Kidney (tissue), 14 donors: ENCODE results near the gene RASAL1. TPM values are rescaled to one million over a fixed set of nuclear protein-coding genes. Genes with fewer than 3 reads are reported as not detected.

Source experiments
- DNase-seq, 5 donors: peaks; one replicate each; pipeline ENCODE4 v3.0.0-alpha.2; 2013 to 2020
- FAIRE-seq: peaks from 2 replicates; lab custom pipeline; 2012; peaks lifted over from hg19 to GRCh38; lab: Jason Lieb, UNC
- H3K27ac ChIP-seq, 2 donors: one replicate each; pipeline ENCODE4 v1.7.0; 2013; ENCODE audit warnings: low read depth in 2 of 2, low read length in 2 of 2, inconsistent platforms in 1 of 2
- H3K27me3 ChIP-seq: one replicate; pipeline ENCODE4 v1.7.1; 2013; ENCODE audit warnings: low read length, inconsistent platforms; ENCODE audit not compliant: control insufficient read depth, insufficient read depth
- H3K36me3 ChIP-seq, 3 donors: one replicate each; pipeline versions ENCODE4 v1.7.0 to v1.7.1; 2013; ENCODE audit warnings: low read length in 3 of 3, control low read depth in 1 of 3, inconsistent platforms in 1 of 3; ENCODE audit not compliant: insufficient read depth in 3 of 3, control insufficient read depth in 2 of 3
- H3K4me1 ChIP-seq, 3 donors: one replicate each; pipeline versions ENCODE4 v1.7.0 to v1.7.1; 2013; ENCODE audit warnings: low read length in 3 of 3, inconsistent platforms in 1 of 3, low read depth in 1 of 3; ENCODE audit not compliant: control insufficient read depth in 2 of 3, insufficient read depth in 2 of 3
- H3K4me3 ChIP-seq, 3 donors: one replicate each; pipeline versions ENCODE4 v1.7.0 to v1.8.1; 2013; ENCODE audit warnings: low read length in 3 of 3, control low read depth in 1 of 3, inconsistent platforms in 1 of 3
- H3K9ac ChIP-seq, 3 donors: one replicate each; pipeline versions ENCODE4 v1.7.0 to v1.7.1; 2013; ENCODE audit warnings: low read length in 3 of 3, control low read depth in 1 of 3, inconsistent platforms in 1 of 3
- H3K9me3 ChIP-seq, 3 donors: one replicate each; pipeline versions ENCODE4 v1.7.0 to v1.7.1; 2013; ENCODE audit warnings: low read length in 3 of 3, control low read depth in 1 of 3, inconsistent platforms in 1 of 3; ENCODE audit not compliant: control insufficient read depth in 2 of 3, insufficient read depth in 1 of 3
- intact Hi-C: fragments of 100-400 bp; cut with DNase I; formaldehyde crosslinking; loops from one replicate; pipeline ENCODE4 v1.11.1; 2022
- polyA plus RNA-seq: library from polyadenylated mRNA; stranded (reverse); fragments of 350-450 nt; fragmentation: Illumina TruSeq; extraction: RNeasy Lipid Tissue Mini Kit (QIAGEN cat#74804); gene quantifications from one replicate; pipeline ENCODE4 v1.2.3, GENCODE V29; 2014; ENCODE audit warnings: low read depth, low replicate concordance; ENCODE audit not compliant: insufficient read depth
- total RNA-seq: library from RNA; stranded (reverse); fragmentation: NEBNext Ultra II Directional; extraction: Animal tissue kit (Norgen Biotek cat#: 25700); gene quantifications from one replicate; pipeline ENCODE4 v1.2.1, GENCODE V29; 2021
- TF ChIP-seq, protein P1 (sequence below): IDR thresholded peaks from 3 replicates; pipeline ENCODE4 v1.5.1; 2012; ENCODE audit warnings: mild to moderate bottlenecking, moderate library complexity, borderline replicate concordance; ENCODE audit not compliant: insufficient read depth; ENCODE audit errors: extremely low read depth
- donor health status: control.
- donor health status: control.
- donor health status: control.
- donor health status: control.
- donor health status: control.
- donor health status: DM: yes; HTN: yes; CAD: no.
- donor health status: Normal renal cell carcinoma (clear cell type).

Gene RASAL1
- total and polyA plus RNA-seq, 2 donors from 2014 or later: 23.5 to 58.3 TPM

GRCh38 chr12:113058553-113058952 is 77.0 kb downstream of the RASAL1 start:
- intact Hi-C loops: no loop called here
- FAIRE-seq: no peak

DNA sequence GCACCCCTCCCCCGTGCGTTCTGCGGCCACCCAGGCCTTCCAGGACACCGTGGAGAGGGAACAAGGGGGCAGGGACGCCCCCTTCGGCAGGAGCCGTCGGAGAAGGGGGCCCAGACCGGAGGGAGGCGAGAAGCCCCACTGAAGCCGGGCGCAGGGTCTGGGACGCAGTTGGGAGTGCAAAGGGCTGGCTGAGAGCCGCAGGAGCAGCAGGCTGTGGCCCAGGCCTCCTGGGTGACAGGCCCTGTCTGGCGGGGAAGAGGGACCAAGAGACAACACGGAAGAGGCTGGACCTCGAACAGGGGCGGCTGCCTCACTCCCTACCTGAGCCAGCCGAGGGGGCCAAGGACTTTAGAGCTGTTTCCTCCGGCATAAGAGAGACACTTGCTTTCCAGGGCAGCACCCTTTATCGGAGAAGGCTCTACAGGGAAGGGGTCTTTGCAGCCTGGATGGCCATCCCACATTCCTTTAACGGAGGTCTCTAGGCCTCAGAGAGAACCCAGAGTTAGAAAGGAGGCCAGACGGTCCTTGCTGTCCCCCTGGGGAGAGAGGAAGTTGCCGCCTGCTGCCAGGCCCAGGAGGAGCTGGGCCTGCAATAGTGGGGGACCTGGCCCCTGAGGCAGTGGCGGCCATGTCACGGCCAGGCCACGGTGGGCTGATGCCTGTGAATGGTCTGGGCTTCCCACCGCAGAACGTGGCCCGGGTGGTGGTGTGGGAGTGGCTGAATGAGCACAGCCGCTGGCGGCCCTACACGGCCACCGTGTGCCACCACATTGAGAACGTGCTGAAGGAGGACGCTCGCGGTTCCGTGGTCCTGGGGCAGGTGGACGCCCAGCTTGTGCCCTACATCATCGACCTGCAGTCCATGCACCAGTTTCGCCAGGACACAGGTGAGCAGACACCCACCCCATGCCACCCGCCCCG is 77.7 kb downstream of the RASAL1 start:
- H3K9ac ChIP-seq: no peak overlapping the region
- TF ChIP-seq, protein P1, sequence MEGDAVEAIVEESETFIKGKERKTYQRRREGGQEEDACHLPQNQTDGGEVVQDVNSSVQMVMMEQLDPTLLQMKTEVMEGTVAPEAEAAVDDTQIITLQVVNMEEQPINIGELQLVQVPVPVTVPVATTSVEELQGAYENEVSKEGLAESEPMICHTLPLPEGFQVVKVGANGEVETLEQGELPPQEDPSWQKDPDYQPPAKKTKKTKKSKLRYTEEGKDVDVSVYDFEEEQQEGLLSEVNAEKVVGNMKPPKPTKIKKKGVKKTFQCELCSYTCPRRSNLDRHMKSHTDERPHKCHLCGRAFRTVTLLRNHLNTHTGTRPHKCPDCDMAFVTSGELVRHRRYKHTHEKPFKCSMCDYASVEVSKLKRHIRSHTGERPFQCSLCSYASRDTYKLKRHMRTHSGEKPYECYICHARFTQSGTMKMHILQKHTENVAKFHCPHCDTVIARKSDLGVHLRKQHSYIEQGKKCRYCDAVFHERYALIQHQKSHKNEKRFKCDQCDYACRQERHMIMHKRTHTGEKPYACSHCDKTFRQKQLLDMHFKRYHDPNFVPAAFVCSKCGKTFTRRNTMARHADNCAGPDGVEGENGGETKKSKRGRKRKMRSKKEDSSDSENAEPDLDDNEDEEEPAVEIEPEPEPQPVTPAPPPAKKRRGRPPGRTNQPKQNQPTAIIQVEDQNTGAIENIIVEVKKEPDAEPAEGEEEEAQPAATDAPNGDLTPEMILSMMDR: no peak
- no peak overlapping the region for H3K27ac ChIP-seq
- no peaks in the 10 kb centered on the region for H3K4me1 ChIP-seq
- intact Hi-C loops: no loop called here
- no peaks in the 10 kb centered on the region for H3K27me3 ChIP-seq
- H3K9me3 ChIP-seq: no peaks in the 10 kb centered on the region
- DNase-seq (peak in 1 of 5 donors; percentile 16), FAIRE-seq (no peak)
- H3K4me3 ChIP-seq: no peak overlapping the region
- no peaks in the 10 kb centered on the region for H3K36me3 ChIP-seq

More at GRCh38 chr12:113058553-113058952, 77.0 kb downstream of the RASAL1 start:
- H3K36me3 ChIP-seq: no peaks in the 10 kb centered on the region
- H3K9me3 ChIP-seq: no peaks in the 10 kb centered on the region
- TF ChIP-seq, protein P1: no peak
- DNase-seq: no peak
- H3K27me3 ChIP-seq: no peaks in the 10 kb centered on the region
- no peaks in the 10 kb centered on the region for H3K4me1 ChIP-seq
- H3K9ac ChIP-seq: no peak overlapping the region
- H3K4me3 ChIP-seq: no peak overlapping the region
- H3K27ac ChIP-seq: no peak overlapping the region

DNA sequence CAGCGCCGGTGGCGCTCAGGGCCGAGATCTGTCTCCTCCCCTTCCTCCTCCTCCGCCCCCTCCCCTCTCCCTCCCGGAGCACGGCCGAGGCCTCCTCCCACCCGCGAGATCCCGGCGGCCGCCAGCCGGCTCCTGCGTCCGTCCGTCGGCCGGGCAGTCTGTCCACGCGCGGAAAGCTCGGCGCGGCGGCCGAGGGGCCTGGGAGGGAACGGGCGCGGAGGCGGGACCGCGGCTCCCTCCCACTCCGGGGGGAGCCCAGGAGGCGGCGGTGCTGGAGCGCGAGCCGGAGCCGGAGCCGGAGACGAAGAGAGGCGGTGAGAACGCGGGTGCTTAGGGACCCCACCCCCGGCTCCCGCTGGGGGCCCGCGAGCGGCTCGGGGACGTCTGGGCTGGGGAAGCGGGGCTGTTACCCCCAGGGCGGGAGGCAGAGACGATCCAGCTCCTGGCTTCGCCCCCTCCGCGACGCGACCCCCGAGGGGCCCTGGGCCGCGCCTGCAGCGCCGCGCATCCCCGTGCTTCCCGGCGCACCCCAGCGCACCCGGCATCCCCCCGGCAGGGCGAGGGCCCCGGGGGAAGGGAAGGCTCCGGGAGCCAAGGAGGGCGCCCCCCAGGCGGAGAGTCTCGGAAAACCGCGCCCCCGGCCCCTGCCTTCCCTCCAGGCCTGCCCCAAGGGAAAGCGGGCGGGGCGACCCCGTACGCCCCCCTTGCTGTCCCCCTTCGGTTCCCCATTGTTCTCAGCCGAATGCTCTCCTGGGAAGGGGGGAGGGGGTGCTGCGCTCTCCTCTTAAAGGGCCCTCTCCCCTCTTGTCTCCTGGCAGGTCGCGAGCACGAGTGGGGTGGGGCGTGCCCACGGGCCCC is 78.7 kb downstream of the RASAL1 start, which contains the start of gene DTX1:
DTX1 (plus strand) TSS at position 100 of the 858 bp plus-strand sequence. CDS start 1,463 bp downstream, outside the sequence.
- Histone ChIP-seq H3K9me3 (no peaks in the 10 kb centered on the region), H3K27ac (no peak within 1 kb of the TSS), H3K4me3 (peak within 1 kb of the TSS; percentile 16 to 35 (median 18)), H3K4me1 (no peaks in the 10 kb centered on the region), H3K9ac (peak within 1 kb of the TSS in 1 of 3 donors; percentile 3), H3K27me3 (no peaks in the 10 kb centered on the region), H3K36me3 (no peaks in the 10 kb centered on the region)
- TF ChIP-seq, protein P1: no peak
- intact Hi-C loops: no loop called here
- DNase-seq (peak; percentile 26 to 86 (median 59)), FAIRE-seq (no peak)
